Stimulated activated CD4-positive, alpha-beta T cell treated with anti-CD3 and anti-CD28 coated beads, Interleukin-4, amount 100 ng/mL, for 4 hours (primary cell): ENCODE data around the gene ZNF157.

Source experiments
- DNase-seq, 2 experiments: peaks; one replicate each; pipeline ENCODE4 v3.0.0-alpha.2; 2020

Gene ZNF157

GRCh38 chrX:47447607-47448006 lies 77.2 kb downstream of the ZNF157 start:
- no peak for DNase-seq

- no peak for DNase-seq
Measured at GRCh38 chrX:47448165-47448806, 77.9 kb downstream of the ZNF157 start.

- no peak for DNase-seq
Measured at GRCh38 chrX:47452112-47452511, 81.7 kb downstream of the ZNF157 start.

GRCh38 chrX:47456080-47456479 lies 85.7 kb downstream of the ZNF157 start:
- DNase-seq, result no peak

- DNase-seq, result no peak
Measured at GRCh38 chrX:47458528-47458927, 88.2 kb downstream of the ZNF157 start.

GRCh38 chrX:47460561-47460960 lies 90.2 kb downstream of the ZNF157 start:
- DNase-seq, result no peak
